Measurements from ENCODE around the gene SLC22A23.

- no peak for TF ChIP-seq POLR2A (IDR thresholded peaks at IDR 0.05)
- no peak for TF ChIP-seq EP300 (IDR thresholded peaks at IDR 0.05)
- no peak for TF ChIP-seq CTCF (IDR thresholded peaks at IDR 0.05)
Measured at GRCh38 chr6:3353939-3354338, 102.9 kb downstream of the SLC22A23 start.
